ENCODE results near the gene SURF1. TPM values are rescaled to one million over a fixed set of nuclear protein-coding genes. Genes with fewer than 3 reads are reported as not detected.
"Not testable (repeated sequence)": the region's sequence is repeated elsewhere in the genome, so short reads cannot be mapped to it uniquely, and the experiment has no call there.

The SURF1 gene
- total and polyA plus RNA-seq, 12 donors, result 41.7 to 85.4 (median 61.2) TPM

DNA sequence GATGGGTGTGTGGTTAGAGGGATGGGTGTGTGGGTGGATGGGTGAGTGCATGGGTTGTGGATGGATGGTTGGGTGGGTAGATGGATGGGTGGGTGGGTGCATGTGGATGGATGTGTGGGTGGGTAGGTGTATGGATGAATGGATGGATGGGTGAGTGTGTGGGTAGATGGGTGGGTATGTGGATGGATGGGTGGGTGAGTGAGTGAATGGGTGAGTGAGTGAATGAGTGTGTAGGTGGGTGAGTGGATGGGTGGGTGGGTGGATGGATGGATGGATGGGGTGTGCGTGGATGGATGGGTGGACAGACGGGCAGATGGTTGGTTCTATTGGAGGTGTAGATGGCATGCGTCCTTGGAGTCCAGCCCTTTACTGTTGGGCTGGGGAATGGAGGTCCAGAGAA lies 37.1 kb upstream of the SURF1 start:
- intact Hi-C loops (cut with DNase I), result no loop called here
- TF ChIP-seq, protein P1, sequence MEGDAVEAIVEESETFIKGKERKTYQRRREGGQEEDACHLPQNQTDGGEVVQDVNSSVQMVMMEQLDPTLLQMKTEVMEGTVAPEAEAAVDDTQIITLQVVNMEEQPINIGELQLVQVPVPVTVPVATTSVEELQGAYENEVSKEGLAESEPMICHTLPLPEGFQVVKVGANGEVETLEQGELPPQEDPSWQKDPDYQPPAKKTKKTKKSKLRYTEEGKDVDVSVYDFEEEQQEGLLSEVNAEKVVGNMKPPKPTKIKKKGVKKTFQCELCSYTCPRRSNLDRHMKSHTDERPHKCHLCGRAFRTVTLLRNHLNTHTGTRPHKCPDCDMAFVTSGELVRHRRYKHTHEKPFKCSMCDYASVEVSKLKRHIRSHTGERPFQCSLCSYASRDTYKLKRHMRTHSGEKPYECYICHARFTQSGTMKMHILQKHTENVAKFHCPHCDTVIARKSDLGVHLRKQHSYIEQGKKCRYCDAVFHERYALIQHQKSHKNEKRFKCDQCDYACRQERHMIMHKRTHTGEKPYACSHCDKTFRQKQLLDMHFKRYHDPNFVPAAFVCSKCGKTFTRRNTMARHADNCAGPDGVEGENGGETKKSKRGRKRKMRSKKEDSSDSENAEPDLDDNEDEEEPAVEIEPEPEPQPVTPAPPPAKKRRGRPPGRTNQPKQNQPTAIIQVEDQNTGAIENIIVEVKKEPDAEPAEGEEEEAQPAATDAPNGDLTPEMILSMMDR (IDR thresholded peaks at IDR 0.05), result no peak

DNA sequence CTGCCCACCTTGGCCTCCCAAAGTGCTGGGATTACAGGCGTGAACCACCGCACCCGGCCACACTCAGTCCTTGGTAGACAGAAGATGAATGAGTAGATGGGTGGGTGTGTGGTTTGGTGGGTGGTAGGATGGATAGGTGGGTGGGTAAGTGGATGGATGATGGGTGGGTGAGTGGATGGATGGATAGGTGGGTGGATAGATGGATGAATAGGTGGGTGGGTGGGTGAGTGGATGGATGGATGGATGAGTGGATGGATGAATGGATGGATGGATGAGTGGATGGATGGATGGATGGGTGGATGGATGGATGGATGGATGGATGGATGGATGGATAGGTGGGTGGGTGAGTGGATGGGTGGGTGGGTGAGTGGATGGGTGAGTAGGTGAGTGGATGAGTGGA lies 36.0 kb upstream of the SURF1 start:
- H3K4me3 ChIP-seq; H3K27ac ChIP-seq; H3K9me3 ChIP-seq; DNase-seq; ATAC-seq; intact Hi-C loops (cut with DNase I); H3K4me1 ChIP-seq; H3K36me3 ChIP-seq: not testable (repeated sequence)
- peaks cover 0 to 36% (median 7%) of the 10 kb centered on the region in 7 donors for H3K27me3 ChIP-seq
- WGBS, 2 donors, result 93 to 97% methylated on average over 3 of the region's 3 CpGs

More for the DNA sequence above, 37.1 kb upstream of the SURF1 start:
- Histone ChIP-seq H3K27me3 (peaks cover 0 to 36% (median 7%) of the 10 kb centered on the region in 7 donors), H3K27ac (no peak overlapping the region), H3K4me3 (no peak overlapping the region), H3K9me3 (no peaks in the 10 kb centered on the region), H3K4me1 (no peaks in the 10 kb centered on the region), H3K36me3 (no peaks in the 10 kb centered on the region)
- DNase-seq (no peak), ATAC-seq (no peak)
- WGBS, 2 donors, result 84 to 90% methylated on average over 3 of the region's 3 CpGs

DNA sequence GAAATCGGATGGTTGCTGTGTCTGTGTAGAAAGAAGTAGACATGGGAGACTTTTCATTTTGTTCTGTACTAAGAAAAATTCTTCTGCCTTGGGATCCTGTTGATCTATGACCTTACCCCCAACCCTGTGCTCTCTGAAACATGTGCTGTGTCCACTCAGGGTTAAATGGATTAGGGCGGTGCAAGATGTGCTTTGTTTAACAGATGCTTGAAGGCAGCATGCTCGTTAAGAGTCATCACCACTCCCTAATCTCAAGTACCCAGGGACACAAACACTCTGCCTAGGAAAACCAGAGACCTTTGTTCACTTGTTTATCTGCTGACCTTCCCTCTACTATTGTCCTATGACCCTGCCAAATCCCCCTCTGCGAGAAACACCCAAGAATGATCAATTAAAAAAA lies 35.2 kb upstream of the SURF1 start:
- 43 to 62% methylated on average over 2 to 3 of the region's 4 CpGs for WGBS, 2 donors
- H3K27me3 ChIP-seq, result peaks cover 0 to 31% (median 7%) of the 10 kb centered on the region in 7 donors
- intact Hi-C loops (cut with DNase I); H3K4me3 ChIP-seq; H3K36me3 ChIP-seq; ATAC-seq; H3K4me1 ChIP-seq; H3K9me3 ChIP-seq; DNase-seq; H3K27ac ChIP-seq: not testable (repeated sequence)

DNA sequence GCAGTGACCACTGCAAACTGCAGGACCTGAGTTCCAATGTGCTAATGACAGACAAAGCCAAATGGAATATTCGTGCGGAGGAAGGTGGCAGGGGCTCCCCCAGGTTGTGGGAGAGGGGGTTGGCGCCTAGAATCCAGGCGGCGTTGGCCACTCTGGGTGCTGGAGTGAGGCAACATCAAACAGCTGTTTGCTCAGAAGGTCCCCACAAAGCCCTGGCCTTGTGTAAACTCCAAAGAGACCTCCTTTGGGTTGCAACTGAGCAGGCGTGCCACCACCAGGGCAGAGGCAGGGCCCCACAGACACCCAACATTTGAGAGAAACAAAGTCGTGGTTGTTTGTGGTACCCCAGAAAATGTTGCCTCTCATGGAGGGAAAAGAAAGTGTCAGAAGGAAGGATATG lies 34.4 kb upstream of the SURF1 start:
- Histone ChIP-seq H3K4me3 (no peak overlapping the region), H3K36me3 (no peaks in the 10 kb centered on the region), H3K4me1 (no peaks in the 10 kb centered on the region), H3K27me3 (peaks cover 0 to 25% (median 7%) of the 10 kb centered on the region in 7 donors), H3K9me3 (no peaks in the 10 kb centered on the region), H3K27ac (no peak overlapping the region)
- ATAC-seq, result no peak
- WGBS, 2 donors, result 83 to 88% methylated on average over 7 of the region's 7 CpGs
- DNase-seq, result no peak
- TF ChIP-seq, protein P1 (IDR thresholded peaks at IDR 0.05), result no peak
- intact Hi-C loops (cut with DNase I), result no loop called here

DNA sequence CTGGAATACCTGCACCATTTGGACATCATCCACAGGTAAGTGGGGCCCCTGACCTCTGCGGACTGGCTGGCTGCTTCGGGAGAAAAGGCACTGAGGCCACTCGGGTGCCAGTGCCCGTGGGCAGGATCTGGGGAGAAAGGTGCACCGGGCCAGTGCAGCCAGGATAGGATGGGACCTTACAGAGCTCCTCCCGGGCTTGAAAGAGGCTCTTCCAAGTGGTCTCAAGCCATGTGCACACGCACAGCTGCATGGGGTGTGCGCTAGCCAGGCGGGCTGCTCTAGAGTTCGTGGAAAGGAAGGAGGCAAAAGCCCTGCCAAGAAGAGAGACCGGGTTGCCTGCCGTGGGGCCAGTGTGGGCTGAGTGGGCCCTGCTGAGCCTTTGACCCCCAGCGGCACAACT lies 33.3 kb upstream of the SURF1 start:
- H3K4me1 ChIP-seq, result no peaks in the 10 kb centered on the region
- TF ChIP-seq, protein P1 (IDR thresholded peaks at IDR 0.05), result no peak
- H3K27me3 ChIP-seq, result peaks cover 0 to 20% (median 7%) of the 10 kb centered on the region in 7 donors
- no peak overlapping the region for H3K27ac ChIP-seq
- DNase-seq (no peak), ATAC-seq (no peak)
- WGBS, 2 donors, result 86 to 90% methylated on average over 13 of the region's 13 CpGs
- H3K36me3 ChIP-seq, result no peaks in the 10 kb centered on the region
- no peaks in the 10 kb centered on the region for H3K9me3 ChIP-seq
- no peak overlapping the region for H3K4me3 ChIP-seq
- intact Hi-C loops (cut with DNase I), result no loop called here
